GM23338 (cell line): ENCODE results near the gene LYL1.

ENCODE experiments used
- EZH2 ChIP-seq: fragments of 200-600 bp; sonication (generic); IDR thresholded peaks from one replicate; pipeline ENCODE4 v1.8.0; 2017; ENCODE audit warnings: antibody characterized with exemption, mild to moderate bottlenecking, low read depth; ENCODE audit not compliant: unreplicated experiment
- POLR2AphosphoS5 ChIP-seq: IDR thresholded peaks from 2 replicates; pipeline ENCODE4 v1.6.1; 2016; ENCODE audit warnings: antibody characterized with exemption, low read depth
- TF ChIP-seq, protein P1 (sequence below): IDR thresholded peaks from one replicate; pipeline ENCODE4 v1.6.1; 2018; ENCODE audit warnings: antibody characterized with exemption; ENCODE audit not compliant: unreplicated experiment
- TF ChIP-seq, protein P2 (sequence below), 2 experiments: fragments of 200-600 bp in 1 of 2; sonication (generic) in 1 of 2; conservative IDR thresholded peaks; 2 replicates each; pipeline versions ENCODE4 v1.5.1 to v1.6.1; 2016 to 2017; ENCODE audit warnings: antibody characterized with exemption in 2 of 2, low read depth in 2 of 2, mild to moderate bottlenecking in 2 of 2, moderate library complexity in 1 of 2

DNA sequence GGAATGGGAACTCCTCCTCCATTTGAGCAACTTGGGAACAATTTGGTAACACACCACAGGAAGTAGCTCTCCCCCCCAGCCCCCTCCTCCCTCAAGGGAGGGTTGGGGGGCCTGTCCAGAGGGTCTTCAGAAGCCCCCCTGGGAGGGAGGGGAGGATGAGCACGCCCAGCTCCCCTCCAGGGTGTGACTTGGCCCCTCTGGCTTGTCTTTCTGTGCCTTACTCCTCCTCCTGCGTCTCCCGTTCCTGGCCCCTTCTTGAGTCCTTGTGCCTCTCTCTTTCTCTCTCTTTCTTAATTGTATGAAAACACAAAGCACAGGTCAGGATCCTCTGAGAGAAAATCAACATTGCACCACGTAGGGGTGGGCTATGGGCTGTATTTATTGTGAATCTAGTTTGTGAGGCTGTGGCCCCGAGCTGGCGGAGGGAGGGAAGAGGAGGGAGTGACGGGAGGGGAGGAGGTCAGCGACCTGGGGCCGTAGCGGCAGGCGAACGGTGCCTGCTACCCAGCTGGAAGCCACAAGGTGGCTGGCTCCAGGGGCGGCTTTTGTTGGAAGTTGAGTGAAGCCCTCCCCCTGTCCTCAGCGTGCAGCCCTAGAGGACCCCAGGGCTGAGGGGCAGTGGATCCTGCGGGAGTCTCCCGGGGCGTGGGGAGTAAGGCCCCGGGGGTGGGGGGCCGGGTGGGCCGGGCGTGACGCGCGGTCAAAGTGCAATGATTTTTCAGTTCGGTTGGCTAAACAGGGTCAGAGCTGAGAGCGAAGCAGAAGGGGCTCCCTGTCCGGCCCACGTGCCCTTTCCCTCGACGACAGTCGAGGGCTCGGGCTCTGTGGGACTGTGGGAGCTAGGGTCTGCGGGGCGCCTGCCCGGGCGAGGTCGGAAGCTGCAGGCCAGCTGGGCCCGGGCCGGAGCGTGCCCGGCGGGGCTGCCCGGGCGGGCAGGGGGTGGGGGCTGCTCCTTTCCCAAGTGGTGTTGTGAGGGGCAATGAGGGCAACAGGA, 6.4 kb downstream of the LYL1 start:
- TF ChIP-seq, protein P1, sequence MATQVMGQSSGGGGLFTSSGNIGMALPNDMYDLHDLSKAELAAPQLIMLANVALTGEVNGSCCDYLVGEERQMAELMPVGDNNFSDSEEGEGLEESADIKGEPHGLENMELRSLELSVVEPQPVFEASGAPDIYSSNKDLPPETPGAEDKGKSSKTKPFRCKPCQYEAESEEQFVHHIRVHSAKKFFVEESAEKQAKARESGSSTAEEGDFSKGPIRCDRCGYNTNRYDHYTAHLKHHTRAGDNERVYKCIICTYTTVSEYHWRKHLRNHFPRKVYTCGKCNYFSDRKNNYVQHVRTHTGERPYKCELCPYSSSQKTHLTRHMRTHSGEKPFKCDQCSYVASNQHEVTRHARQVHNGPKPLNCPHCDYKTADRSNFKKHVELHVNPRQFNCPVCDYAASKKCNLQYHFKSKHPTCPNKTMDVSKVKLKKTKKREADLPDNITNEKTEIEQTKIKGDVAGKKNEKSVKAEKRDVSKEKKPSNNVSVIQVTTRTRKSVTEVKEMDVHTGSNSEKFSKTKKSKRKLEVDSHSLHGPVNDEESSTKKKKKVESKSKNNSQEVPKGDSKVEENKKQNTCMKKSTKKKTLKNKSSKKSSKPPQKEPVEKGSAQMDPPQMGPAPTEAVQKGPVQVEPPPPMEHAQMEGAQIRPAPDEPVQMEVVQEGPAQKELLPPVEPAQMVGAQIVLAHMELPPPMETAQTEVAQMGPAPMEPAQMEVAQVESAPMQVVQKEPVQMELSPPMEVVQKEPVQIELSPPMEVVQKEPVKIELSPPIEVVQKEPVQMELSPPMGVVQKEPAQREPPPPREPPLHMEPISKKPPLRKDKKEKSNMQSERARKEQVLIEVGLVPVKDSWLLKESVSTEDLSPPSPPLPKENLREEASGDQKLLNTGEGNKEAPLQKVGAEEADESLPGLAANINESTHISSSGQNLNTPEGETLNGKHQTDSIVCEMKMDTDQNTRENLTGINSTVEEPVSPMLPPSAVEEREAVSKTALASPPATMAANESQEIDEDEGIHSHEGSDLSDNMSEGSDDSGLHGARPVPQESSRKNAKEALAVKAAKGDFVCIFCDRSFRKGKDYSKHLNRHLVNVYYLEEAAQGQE, result no peak
- TF ChIP-seq, protein P2, sequence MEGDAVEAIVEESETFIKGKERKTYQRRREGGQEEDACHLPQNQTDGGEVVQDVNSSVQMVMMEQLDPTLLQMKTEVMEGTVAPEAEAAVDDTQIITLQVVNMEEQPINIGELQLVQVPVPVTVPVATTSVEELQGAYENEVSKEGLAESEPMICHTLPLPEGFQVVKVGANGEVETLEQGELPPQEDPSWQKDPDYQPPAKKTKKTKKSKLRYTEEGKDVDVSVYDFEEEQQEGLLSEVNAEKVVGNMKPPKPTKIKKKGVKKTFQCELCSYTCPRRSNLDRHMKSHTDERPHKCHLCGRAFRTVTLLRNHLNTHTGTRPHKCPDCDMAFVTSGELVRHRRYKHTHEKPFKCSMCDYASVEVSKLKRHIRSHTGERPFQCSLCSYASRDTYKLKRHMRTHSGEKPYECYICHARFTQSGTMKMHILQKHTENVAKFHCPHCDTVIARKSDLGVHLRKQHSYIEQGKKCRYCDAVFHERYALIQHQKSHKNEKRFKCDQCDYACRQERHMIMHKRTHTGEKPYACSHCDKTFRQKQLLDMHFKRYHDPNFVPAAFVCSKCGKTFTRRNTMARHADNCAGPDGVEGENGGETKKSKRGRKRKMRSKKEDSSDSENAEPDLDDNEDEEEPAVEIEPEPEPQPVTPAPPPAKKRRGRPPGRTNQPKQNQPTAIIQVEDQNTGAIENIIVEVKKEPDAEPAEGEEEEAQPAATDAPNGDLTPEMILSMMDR (conservative IDR thresholded peaks at IDR 0.05; ENCODE audit: low read depth in 2 of 2), result peak in 1 of 2 experiments; percentile 11; a peak in 1 of 4 replicates
- no peak for TF ChIP-seq POLR2AphosphoS5
- no peak for TF ChIP-seq EZH2
